Neural progenitor cell (in vitro differentiated cells): ENCODE data around the gene LSM14B.

ENCODE experiments used
- CTCF ChIP-seq: fragments of 200-600 bp; sonication (generic); IDR thresholded peaks from 2 replicates; pipeline ENCODE4 v1.5.1; 2017; ENCODE audit warnings: antibody characterized with exemption, mild to moderate bottlenecking
- EZH2 ChIP-seq: fragments of 200-600 bp; sonication (generic); IDR thresholded peaks from 2 replicates; pipeline ENCODE4 v1.6.1; 2017; ENCODE audit warnings: antibody characterized with exemption, mild to moderate bottlenecking, moderate library complexity
- EZH2phosphoT487 ChIP-seq: fragments of 200-600 bp; sonication (generic); IDR thresholded peaks from 2 replicates; pipeline ENCODE4 v1.6.1; 2017; ENCODE audit warnings: antibody characterized with exemption

- TF ChIP-seq CTCF (no peak), EZH2 (no peak), EZH2phosphoT487 (no peak)
These were observed 56.9 kb downstream of the LSM14B start for GRCh38 chr20:62179162-62179504.
